HEK293 (cell line): Measurements from ENCODE around the gene CYP4F2.

Source experiments
- CTCF ChIA-PET: fragments of 350-600 bp; formaldehyde crosslinking; extraction: SDS; loops from one replicate; lab custom pipeline; 2021; ENCODE audit warnings: antibody characterized with exemption; lab: Yijun Ruan, JAX
- POLR2A ChIA-PET: fragments of 300-600 bp; formaldehyde crosslinking; extraction: SDS; loops from one replicate; lab custom pipeline; 2020; ENCODE audit warnings: antibody characterized with exemption, inconsistent platforms; lab: Yijun Ruan, JAX
- H3K27ac ChIP-seq: fragments of 200-500 bp; sonication (Bioruptor generic); 2 replicates; pipeline ENCODE4 v1.5.1; 2014; ENCODE audit warnings: low read depth, low read length, control low read depth, inconsistent platforms; ENCODE audit errors: extremely low read depth
- H3K36me3 ChIP-seq, 2 experiments: fragments of 200-500 bp in 1 of 2; sonication (Bioruptor generic) in 1 of 2; 1 replicate in 1 of 2; 2 replicates in 1 of 2; pipeline ENCODE4 v1.5.1; 2014 to 2017; ENCODE audit warnings: inconsistent platforms in 2 of 2, low read length in 2 of 2; ENCODE audit not compliant: control insufficient read depth in 2 of 2, insufficient read depth in 1 of 2
- H3K4me1 ChIP-seq: fragments of 200-500 bp; sonication (Bioruptor generic); 2 replicates; pipeline ENCODE4 v1.5.1; 2014; ENCODE audit warnings: mild to moderate bottlenecking, low read length, inconsistent platforms; ENCODE audit not compliant: control insufficient read depth, insufficient read depth
- H3K4me3 ChIP-seq: 2 replicates; pipeline ENCODE4 v1.5.1; 2011; ENCODE audit warnings: low read depth, mild to moderate bottlenecking, control low read depth, low read length, moderate library complexity
- H3K9me3 ChIP-seq: fragments of 200-500 bp; sonication (Bioruptor generic); 2 replicates; pipeline ENCODE4 v1.5.1; 2014; ENCODE audit warnings: low read depth, low read length, inconsistent platforms; ENCODE audit not compliant: control insufficient read depth, insufficient read depth
- HOXD13 ChIP-seq: sonication (generic); formaldehyde crosslinking; IDR thresholded peaks from 2 replicates; pipeline ENCODE4 v1.8.0; 2022; ENCODE audit warnings: missing genetic modification reagents, borderline replicate concordance
- KLF1 ChIP-seq: fragments of 450-650 bp; formaldehyde crosslinking; IDR thresholded peaks from 2 replicates; pipeline ENCODE4 v1.5.1; 2016; ENCODE audit warnings: missing biosample characterization, missing genetic modification characterization
- PRDM10 ChIP-seq: fragments of 450-650 bp; formaldehyde crosslinking; IDR thresholded peaks from 2 replicates; pipeline ENCODE4 v1.5.1; 2016; ENCODE audit warnings: missing biosample characterization, missing genetic modification characterization
- SCRT1 ChIP-seq: fragments of 450-650 bp; formaldehyde crosslinking; IDR thresholded peaks from 2 replicates; pipeline ENCODE4 v1.5.1; 2016; ENCODE audit warnings: missing biosample characterization, missing genetic modification characterization, borderline replicate concordance
- TSHZ1 ChIP-seq: fragments of 450-650 bp; formaldehyde crosslinking; IDR thresholded peaks from 2 replicates; pipeline ENCODE4 v1.5.1; 2016; ENCODE audit warnings: missing biosample characterization, missing genetic modification characterization, borderline replicate concordance
- ZIC2 ChIP-seq: fragments of 450-650 bp; formaldehyde crosslinking; IDR thresholded peaks from 2 replicates; pipeline ENCODE4 v1.5.1; 2016; ENCODE audit warnings: missing biosample characterization, missing genetic modification characterization
- ZNF2 ChIP-seq: fragments of 450-650 bp; formaldehyde crosslinking; IDR thresholded peaks from 2 replicates; pipeline ENCODE4 v1.5.1; 2016; ENCODE audit warnings: missing biosample characterization, missing genetic modification characterization
- ZNF23 ChIP-seq: fragments of 450-650 bp; formaldehyde crosslinking; IDR thresholded peaks from 2 replicates; pipeline ENCODE4 v1.5.1; 2016; ENCODE audit warnings: missing biosample characterization, missing genetic modification characterization, borderline replicate concordance
- ZNF510 ChIP-seq: fragments of 450-650 bp; formaldehyde crosslinking; IDR thresholded peaks from 2 replicates; pipeline ENCODE4 v1.5.1; 2018; ENCODE audit warnings: mild to moderate bottlenecking, missing genetic modification characterization, missing biosample characterization; ENCODE audit not compliant: insufficient replicate concordance
- ZNF600 ChIP-seq: fragments of 450-650 bp; formaldehyde crosslinking; IDR thresholded peaks from 2 replicates; pipeline ENCODE4 v1.5.1; 2016; ENCODE audit warnings: missing biosample characterization, missing genetic modification characterization
- ZNF654 ChIP-seq: fragments of 450-650 bp; formaldehyde crosslinking; IDR thresholded peaks from 2 replicates; pipeline ENCODE4 v1.5.1; 2016; ENCODE audit warnings: low read depth, missing biosample characterization, missing genetic modification characterization
- ZNF664 ChIP-seq: fragments of 450-650 bp; formaldehyde crosslinking; IDR thresholded peaks from 2 replicates; pipeline ENCODE4 v1.5.1; 2016; ENCODE audit warnings: missing biosample characterization, missing genetic modification characterization
- ZSCAN23 ChIP-seq: fragments of 450-650 bp; formaldehyde crosslinking; IDR thresholded peaks from 2 replicates; pipeline ENCODE4 v1.5.1; 2016; ENCODE audit warnings: missing biosample characterization, missing genetic modification characterization
- TF ChIP-seq, protein P1 (sequence below): fragments of 450-650 bp; formaldehyde crosslinking; IDR thresholded peaks from 2 replicates; pipeline ENCODE4 v1.5.1; 2016; ENCODE audit warnings: missing biosample characterization, missing genetic modification characterization
- TF ChIP-seq, protein P2 (sequence below): fragments of 450-650 bp; formaldehyde crosslinking; IDR thresholded peaks from 2 replicates; pipeline ENCODE4 v1.5.1; 2016; ENCODE audit warnings: missing biosample characterization, missing genetic modification characterization

Gene CYP4F2

DNA sequence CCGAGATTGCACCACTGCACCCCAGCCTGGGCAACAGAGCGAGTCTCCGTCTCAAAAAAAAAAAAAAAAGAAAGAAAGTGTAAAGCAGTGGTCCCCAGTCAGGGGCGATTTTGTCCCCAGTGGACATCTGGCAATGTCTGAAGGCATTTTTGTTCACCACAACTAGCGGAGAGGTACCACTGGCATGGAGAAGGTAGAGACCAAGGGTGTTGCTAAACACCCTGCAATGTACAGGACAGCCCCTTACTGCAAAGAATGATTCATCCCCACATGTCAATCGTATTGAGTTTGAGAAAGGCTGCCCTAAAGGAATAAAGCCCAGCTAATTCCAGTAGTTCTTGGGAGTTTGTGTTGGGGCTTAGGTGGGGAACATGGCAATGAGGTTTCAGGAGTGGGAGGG, 38.7 kb downstream of the CYP4F2 start (continued):
- no peak for TF ChIP-seq PRDM10
- TF ChIP-seq, protein P1, sequence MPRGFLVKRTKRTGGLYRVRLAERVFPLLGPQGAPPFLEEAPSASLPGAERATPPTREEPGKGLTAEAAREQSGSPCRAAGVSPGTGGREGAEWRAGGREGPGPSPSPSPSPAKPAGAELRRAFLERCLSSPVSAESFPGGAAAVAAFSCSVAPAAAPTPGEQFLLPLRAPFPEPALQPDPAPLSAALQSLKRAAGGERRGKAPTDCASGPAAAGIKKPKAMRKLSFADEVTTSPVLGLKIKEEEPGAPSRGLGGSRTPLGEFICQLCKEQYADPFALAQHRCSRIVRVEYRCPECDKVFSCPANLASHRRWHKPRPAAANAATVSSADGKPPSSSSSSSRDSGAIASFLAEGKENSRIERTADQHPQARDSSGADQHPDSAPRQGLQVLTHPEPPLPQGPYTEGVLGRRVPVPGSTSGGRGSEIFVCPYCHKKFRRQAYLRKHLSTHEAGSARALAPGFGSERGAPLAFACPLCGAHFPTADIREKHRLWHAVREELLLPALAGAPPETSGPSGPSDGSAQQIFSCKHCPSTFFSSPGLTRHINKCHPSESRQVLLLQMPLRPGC (tag by site-specific recombination), result no peak
- TF ChIP-seq ZNF510, result no peak
- TF ChIP-seq ZIC2, result no peak
- TF ChIP-seq ZNF23 (tag by site-specific recombination), result no peak
- TF ChIP-seq TSHZ1 (tag by site-specific recombination), result no peak
- TF ChIP-seq SCRT1 (tag by site-specific recombination), result no peak
- TF ChIP-seq HOXD13 (CRISPR knock-in tag), result no peak
- TF ChIP-seq, protein P2, sequence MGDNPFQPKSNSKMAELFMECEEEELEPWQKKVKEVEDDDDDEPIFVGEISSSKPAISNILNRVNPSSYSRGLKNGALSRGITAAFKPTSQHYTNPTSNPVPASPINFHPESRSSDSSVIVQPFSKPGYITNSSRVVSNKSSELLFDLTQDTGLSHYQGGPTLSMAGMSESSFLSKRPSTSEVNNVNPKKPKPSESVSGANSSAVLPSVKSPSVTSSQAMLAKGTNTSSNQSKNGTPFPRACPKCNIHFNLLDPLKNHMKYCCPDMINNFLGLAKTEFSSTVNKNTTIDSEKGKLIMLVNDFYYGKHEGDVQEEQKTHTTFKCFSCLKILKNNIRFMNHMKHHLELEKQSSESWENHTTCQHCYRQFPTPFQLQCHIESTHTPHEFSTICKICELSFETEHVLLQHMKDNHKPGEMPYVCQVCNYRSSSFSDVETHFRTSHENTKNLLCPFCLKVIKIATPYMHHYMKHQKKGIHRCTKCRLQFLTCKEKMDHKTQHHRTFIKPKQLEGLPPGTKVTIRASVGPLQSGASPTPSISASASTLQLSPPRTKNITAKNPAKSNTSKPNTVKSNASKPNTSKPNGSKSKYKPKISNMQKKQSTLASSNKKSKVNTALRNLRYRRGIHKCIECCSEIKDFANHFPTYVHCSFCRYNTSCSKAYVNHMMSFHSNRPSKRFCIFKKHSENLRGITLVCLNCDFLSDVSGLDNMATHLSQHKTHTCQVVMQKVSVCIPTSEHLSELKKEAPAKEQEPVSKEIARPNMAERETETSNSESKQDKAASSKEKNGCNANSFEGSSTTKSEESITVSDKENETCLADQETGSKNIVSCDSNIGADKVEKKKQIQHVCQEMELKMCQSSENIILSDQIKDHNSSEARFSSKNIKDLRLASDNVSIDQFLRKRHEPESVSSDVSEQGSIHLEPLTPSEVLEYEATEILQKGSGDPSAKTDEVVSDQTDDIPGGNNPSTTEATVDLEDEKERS (tag by site-specific recombination), result no peak

DNA sequence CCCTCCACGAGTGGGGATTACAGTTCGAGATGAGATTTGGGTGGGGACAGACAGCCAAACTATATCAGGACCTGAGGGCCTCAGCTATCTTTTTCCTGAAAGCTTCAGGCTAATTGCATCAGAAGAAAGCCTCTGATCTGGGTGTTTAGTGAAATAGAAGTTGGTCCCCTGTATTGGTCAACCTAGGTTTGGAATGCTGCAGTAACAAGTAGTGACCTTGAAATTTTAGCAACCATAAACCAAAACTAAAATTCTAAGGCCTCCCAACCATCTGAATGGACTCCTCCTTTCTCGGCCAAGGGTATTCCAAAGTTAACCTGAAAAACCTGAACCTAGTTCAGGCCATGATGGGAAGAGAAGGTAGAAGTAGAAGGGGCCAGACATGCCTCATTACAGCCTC, 47.5 kb downstream of the CYP4F2 start:
- ChIA-PET CTCF (no interaction called here), POLR2A (interaction anchor here (0.5 kb wide), 1 partner anchor 9 kb away, joined by 3 read pairs; no protein-coding TSS in a partner anchor)
- Histone ChIP-seq H3K4me3 (no peak overlapping the region), H3K27ac (no peak overlapping the region), H3K4me1 (no peaks in the 10 kb centered on the region), H3K9me3 (no peaks in the 10 kb centered on the region), H3K36me3 (no peaks in the 10 kb centered on the region)
- TF ChIP-seq ZNF664 (no peak), KLF1 (no peak), ZNF2 (tag by site-specific recombination) (no peak), ZNF600 (tag by site-specific recombination) (no peak), ZNF654 (tag by site-specific recombination) (no peak), ZSCAN23 (no peak)
